HL-60 (cell line): ENCODE measurements around the gene L1CAM.

Source experiments
- GABPA ChIP-seq: IDR thresholded peaks from 2 replicates; pipeline ENCODE4 v1.6.1; 2012; ENCODE audit warnings: low read depth
- POLR2AphosphoS5 ChIP-seq: IDR thresholded peaks from 2 replicates; pipeline ENCODE4 v1.6.1; 2012; ENCODE audit warnings: low read depth
- TF ChIP-seq, protein P1 (sequence below): IDR thresholded peaks from one replicate; pipeline ENCODE4 v1.5.1; 2011; ENCODE audit warnings: low read length, control low read depth, inconsistent platforms; ENCODE audit not compliant: insufficient read depth
- TF ChIP-seq, protein P2 (sequence below): IDR thresholded peaks from 2 replicates; pipeline ENCODE4 v1.6.1; 2012; ENCODE audit warnings: low read depth; ENCODE audit not compliant: insufficient replicate concordance

- TF ChIP-seq, protein P1, sequence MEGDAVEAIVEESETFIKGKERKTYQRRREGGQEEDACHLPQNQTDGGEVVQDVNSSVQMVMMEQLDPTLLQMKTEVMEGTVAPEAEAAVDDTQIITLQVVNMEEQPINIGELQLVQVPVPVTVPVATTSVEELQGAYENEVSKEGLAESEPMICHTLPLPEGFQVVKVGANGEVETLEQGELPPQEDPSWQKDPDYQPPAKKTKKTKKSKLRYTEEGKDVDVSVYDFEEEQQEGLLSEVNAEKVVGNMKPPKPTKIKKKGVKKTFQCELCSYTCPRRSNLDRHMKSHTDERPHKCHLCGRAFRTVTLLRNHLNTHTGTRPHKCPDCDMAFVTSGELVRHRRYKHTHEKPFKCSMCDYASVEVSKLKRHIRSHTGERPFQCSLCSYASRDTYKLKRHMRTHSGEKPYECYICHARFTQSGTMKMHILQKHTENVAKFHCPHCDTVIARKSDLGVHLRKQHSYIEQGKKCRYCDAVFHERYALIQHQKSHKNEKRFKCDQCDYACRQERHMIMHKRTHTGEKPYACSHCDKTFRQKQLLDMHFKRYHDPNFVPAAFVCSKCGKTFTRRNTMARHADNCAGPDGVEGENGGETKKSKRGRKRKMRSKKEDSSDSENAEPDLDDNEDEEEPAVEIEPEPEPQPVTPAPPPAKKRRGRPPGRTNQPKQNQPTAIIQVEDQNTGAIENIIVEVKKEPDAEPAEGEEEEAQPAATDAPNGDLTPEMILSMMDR: no peak
- TF ChIP-seq POLR2AphosphoS5 (no peak), GABPA (no peak)
- TF ChIP-seq, protein P2, sequence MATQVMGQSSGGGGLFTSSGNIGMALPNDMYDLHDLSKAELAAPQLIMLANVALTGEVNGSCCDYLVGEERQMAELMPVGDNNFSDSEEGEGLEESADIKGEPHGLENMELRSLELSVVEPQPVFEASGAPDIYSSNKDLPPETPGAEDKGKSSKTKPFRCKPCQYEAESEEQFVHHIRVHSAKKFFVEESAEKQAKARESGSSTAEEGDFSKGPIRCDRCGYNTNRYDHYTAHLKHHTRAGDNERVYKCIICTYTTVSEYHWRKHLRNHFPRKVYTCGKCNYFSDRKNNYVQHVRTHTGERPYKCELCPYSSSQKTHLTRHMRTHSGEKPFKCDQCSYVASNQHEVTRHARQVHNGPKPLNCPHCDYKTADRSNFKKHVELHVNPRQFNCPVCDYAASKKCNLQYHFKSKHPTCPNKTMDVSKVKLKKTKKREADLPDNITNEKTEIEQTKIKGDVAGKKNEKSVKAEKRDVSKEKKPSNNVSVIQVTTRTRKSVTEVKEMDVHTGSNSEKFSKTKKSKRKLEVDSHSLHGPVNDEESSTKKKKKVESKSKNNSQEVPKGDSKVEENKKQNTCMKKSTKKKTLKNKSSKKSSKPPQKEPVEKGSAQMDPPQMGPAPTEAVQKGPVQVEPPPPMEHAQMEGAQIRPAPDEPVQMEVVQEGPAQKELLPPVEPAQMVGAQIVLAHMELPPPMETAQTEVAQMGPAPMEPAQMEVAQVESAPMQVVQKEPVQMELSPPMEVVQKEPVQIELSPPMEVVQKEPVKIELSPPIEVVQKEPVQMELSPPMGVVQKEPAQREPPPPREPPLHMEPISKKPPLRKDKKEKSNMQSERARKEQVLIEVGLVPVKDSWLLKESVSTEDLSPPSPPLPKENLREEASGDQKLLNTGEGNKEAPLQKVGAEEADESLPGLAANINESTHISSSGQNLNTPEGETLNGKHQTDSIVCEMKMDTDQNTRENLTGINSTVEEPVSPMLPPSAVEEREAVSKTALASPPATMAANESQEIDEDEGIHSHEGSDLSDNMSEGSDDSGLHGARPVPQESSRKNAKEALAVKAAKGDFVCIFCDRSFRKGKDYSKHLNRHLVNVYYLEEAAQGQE: no peak
These were observed 675 bp downstream of the L1CAM start for GRCh38 chrX:153885208-153885787.
